MM.1S (cell line): ENCODE results near the gene ADARB2.

ENCODE experiments used
- DNase-seq: peaks from one replicate; pipeline ENCODE4 v3.0.0-alpha.2; 2015
- H2AFZ ChIP-seq: fragments of 300-600 bp; sonication (generic); 2 replicates; pipeline ENCODE4 v1.6.0; 2016; ENCODE audit warnings: antibody characterized with exemption, low read length
- H3F3A ChIP-seq: fragments of 300-600 bp; sonication (generic); 2 replicates; pipeline ENCODE4 v1.6.1; 2016; ENCODE audit warnings: mild to moderate bottlenecking, antibody characterized with exemption, low read length, moderate library complexity, mixed read lengths; ENCODE audit not compliant: insufficient read depth
- H3K27ac ChIP-seq: fragments of 300-600 bp; sonication (generic); 2 replicates; pipeline ENCODE4 v1.5.1; 2016; ENCODE audit warnings: mild to moderate bottlenecking, low read length
- H3K27me3 ChIP-seq: fragments of 300-600 bp; sonication (generic); replicated peaks from 2 replicates; pipeline ENCODE4 v1.6.0; 2016; ENCODE audit warnings: low read length; ENCODE audit not compliant: insufficient read depth
- H3K36me3 ChIP-seq: fragments of 300-600 bp; sonication (generic); replicated peaks from 2 replicates; pipeline ENCODE4 v1.6.1; 2016; ENCODE audit warnings: mild to moderate bottlenecking, low read length, mixed read lengths; ENCODE audit not compliant: insufficient read depth
- H3K4me1 ChIP-seq: fragments of 300-600 bp; sonication (generic); 2 replicates; pipeline ENCODE4 v1.6.1; 2016; ENCODE audit warnings: low read length, mixed read lengths
- H3K4me2 ChIP-seq: fragments of 300-600 bp; sonication (generic); 2 replicates; pipeline ENCODE4 v1.6.0; 2016; ENCODE audit warnings: low read depth, low read length
- H3K4me3 ChIP-seq: fragments of 300-600 bp; sonication (generic); 2 replicates; pipeline ENCODE4 v1.5.1; 2016; ENCODE audit warnings: low read length, mixed read lengths
- H3K79me2 ChIP-seq: fragments of 300-600 bp; sonication (generic); 2 replicates; pipeline ENCODE4 v1.6.1; 2016; ENCODE audit warnings: mixed run types, low read length, mixed read lengths
- H3K9ac ChIP-seq: fragments of 300-600 bp; sonication (generic); 2 replicates; pipeline ENCODE4 v1.6.1; 2016; ENCODE audit warnings: low read length, mixed read lengths
- H3K9me2 ChIP-seq: fragments of 300-600 bp; sonication (generic); replicated peaks from 2 replicates; pipeline ENCODE4 v1.6.1; 2016; ENCODE audit warnings: mild to moderate bottlenecking, low read length, mixed read lengths; ENCODE audit not compliant: insufficient read depth
- H3K9me3 ChIP-seq: fragments of 300-600 bp; sonication (generic); replicated peaks from 2 replicates; pipeline ENCODE4 v1.6.1; 2016; ENCODE audit warnings: mild to moderate bottlenecking, low read length, mixed read lengths; ENCODE audit not compliant: insufficient read depth
- H4K20me1 ChIP-seq: fragments of 300-600 bp; sonication (generic); 2 replicates; pipeline ENCODE4 v1.6.1; 2016; ENCODE audit warnings: mild to moderate bottlenecking, low read length, moderate library complexity, mixed read lengths; ENCODE audit not compliant: insufficient read depth
- EZH2 ChIP-seq: fragments of 300-600 bp; sonication (generic); optimal IDR thresholded peaks from 2 replicates; pipeline ENCODE3; 2017; ENCODE audit warnings: low read depth, mild to moderate bottlenecking, antibody characterized with exemption, low read length, mixed read lengths
- EZH2phosphoT487 ChIP-seq: fragments of 300-600 bp; sonication (generic); IDR thresholded peaks from 2 replicates; pipeline ENCODE4 v1.6.1; 2018; ENCODE audit warnings: antibody characterized with exemption, low read length
- TF ChIP-seq, protein P1 (sequence below): fragments of 300-600 bp; sonication (generic); IDR thresholded peaks from 2 replicates; pipeline ENCODE4 v1.5.1; 2016; ENCODE audit warnings: antibody characterized with exemption, low read length, mixed read lengths

The ADARB2 gene

GRCh38 chr10:1527951-1528350 is 209.4 kb downstream of the ADARB2 start:
- no peak overlapping the region for H3K4me3 ChIP-seq
- H3K36me3 ChIP-seq, result no peaks in the 10 kb centered on the region
- no peaks in the 10 kb centered on the region for H3K27me3 ChIP-seq
- H3K27ac ChIP-seq, result no peak overlapping the region
- H3K4me1 ChIP-seq, result no peaks in the 10 kb centered on the region
- DNase-seq, result no peak
- H3F3A ChIP-seq, result no peaks in the 10 kb centered on the region
- no peak overlapping the region for H3K4me2 ChIP-seq
- H3K79me2 ChIP-seq, result no peaks in the 10 kb centered on the region
- no peaks in the 10 kb centered on the region for H3K9me2 ChIP-seq
- no peaks in the 10 kb centered on the region for H3K9me3 ChIP-seq
- TF ChIP-seq EZH2 (no peak), EZH2phosphoT487 (no peak)
- TF ChIP-seq, protein P1, sequence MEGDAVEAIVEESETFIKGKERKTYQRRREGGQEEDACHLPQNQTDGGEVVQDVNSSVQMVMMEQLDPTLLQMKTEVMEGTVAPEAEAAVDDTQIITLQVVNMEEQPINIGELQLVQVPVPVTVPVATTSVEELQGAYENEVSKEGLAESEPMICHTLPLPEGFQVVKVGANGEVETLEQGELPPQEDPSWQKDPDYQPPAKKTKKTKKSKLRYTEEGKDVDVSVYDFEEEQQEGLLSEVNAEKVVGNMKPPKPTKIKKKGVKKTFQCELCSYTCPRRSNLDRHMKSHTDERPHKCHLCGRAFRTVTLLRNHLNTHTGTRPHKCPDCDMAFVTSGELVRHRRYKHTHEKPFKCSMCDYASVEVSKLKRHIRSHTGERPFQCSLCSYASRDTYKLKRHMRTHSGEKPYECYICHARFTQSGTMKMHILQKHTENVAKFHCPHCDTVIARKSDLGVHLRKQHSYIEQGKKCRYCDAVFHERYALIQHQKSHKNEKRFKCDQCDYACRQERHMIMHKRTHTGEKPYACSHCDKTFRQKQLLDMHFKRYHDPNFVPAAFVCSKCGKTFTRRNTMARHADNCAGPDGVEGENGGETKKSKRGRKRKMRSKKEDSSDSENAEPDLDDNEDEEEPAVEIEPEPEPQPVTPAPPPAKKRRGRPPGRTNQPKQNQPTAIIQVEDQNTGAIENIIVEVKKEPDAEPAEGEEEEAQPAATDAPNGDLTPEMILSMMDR, result no peak
- H3K9ac ChIP-seq, result no peak overlapping the region
- H4K20me1 ChIP-seq, result no peaks in the 10 kb centered on the region
- no peak overlapping the region for H2AFZ ChIP-seq

DNA sequence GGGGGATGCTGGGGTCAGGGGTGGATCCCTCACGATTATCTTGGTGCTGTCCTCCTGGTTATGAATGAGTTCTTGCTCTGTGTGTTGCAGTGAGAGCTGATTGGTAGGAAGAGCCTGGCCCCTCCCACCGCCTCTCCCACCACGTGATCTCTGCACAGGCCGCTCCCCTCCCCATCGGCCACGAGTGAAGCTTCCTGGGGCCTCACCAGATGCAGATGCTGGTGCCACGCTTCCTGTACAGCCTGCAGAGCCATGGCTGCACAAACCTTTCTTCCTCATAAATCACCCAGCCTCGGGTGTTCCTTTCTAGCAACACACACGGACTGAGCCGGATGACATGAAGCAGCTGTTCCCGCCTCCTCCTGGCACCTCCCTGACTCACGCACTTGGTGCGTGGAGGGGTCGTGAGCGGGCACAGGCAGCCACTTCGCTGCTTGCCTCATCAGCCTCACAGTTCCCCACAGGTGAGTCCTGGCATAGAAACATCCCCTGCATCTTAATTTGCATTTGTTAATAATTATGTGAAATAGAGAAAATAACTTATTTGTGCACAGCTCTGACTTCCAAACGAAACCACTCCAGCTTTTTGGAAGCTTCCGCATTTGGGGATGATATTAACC is 210.8 kb downstream of the ADARB2 start:
- Histone ChIP-seq H3K36me3 (no peaks in the 10 kb centered on the region), H3K9me3 (no peaks in the 10 kb centered on the region), H3K27me3 (no peaks in the 10 kb centered on the region), H3K4me2 (no peak overlapping the region), H3K4me3 (no peak overlapping the region), H3K9me2 (no peaks in the 10 kb centered on the region), H3K27ac (no peak overlapping the region), H3F3A (no peaks in the 10 kb centered on the region), H3K79me2 (no peaks in the 10 kb centered on the region), H2AFZ (no peak overlapping the region), H3K4me1 (no peaks in the 10 kb centered on the region), H3K9ac (no peak overlapping the region), H4K20me1 (no peaks in the 10 kb centered on the region)
- DNase-seq, result no peak
- no peak for TF ChIP-seq EZH2
- no peak for TF ChIP-seq EZH2phosphoT487
- TF ChIP-seq, protein P1, result no peak

GRCh38 chr10:1525354-1526162 is 211.8 kb downstream of the ADARB2 start:
- H3K9ac ChIP-seq, result no peak overlapping the region
- H3K9me3 ChIP-seq, result no peaks in the 10 kb centered on the region

More at GRCh38 chr10:1525354-1526162, 211.8 kb downstream of the ADARB2 start:
- TF ChIP-seq EZH2phosphoT487, result no peak
- no peak for TF ChIP-seq EZH2
- TF ChIP-seq, protein P1, result no peak
- Histone ChIP-seq H3K27ac (no peak overlapping the region), H3K27me3 (no peaks in the 10 kb centered on the region), H3K79me2 (no peaks in the 10 kb centered on the region), H3K9me2 (no peaks in the 10 kb centered on the region), H4K20me1 (no peaks in the 10 kb centered on the region), H3K4me3 (no peak overlapping the region), H3F3A (no peaks in the 10 kb centered on the region), H2AFZ (no peak overlapping the region), H3K4me2 (no peak overlapping the region), H3K4me1 (no peaks in the 10 kb centered on the region), H3K36me3 (no peaks in the 10 kb centered on the region)
- DNase-seq, result no peak
